HG02610 (cell line): ENCODE results near the gene RAB11FIP2.

Experiments
- ATAC-seq: cut with Tn5 transposase; IDR thresholded peaks from one replicate; pipeline ENCODE4 v1.9.1; 2021; ENCODE audit warnings: mild to moderate bottlenecking, moderate library complexity; ENCODE audit not compliant: unreplicated experiment

Gene RAB11FIP2

DNA sequence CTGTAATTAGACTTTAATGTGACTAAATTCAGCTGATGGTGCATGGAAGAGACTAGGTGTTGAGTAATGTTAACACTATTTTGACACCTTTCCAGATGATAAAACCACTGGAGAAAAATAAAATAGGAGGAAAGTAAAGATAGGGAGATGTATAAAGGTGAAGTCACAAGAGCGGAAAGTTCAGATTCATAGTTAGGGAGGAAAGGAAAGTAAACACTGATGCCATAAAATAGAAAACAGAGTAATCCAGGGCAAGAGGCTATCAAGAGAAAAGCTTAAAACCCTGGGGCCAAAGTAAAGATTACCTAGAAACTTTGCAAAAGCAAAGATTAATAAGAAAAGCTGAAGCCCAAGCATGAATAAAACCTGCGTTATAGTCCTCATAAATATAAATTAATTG, 62.8 kb downstream of the RAB11FIP2 start:
- no peak for ATAC-seq

DNA sequence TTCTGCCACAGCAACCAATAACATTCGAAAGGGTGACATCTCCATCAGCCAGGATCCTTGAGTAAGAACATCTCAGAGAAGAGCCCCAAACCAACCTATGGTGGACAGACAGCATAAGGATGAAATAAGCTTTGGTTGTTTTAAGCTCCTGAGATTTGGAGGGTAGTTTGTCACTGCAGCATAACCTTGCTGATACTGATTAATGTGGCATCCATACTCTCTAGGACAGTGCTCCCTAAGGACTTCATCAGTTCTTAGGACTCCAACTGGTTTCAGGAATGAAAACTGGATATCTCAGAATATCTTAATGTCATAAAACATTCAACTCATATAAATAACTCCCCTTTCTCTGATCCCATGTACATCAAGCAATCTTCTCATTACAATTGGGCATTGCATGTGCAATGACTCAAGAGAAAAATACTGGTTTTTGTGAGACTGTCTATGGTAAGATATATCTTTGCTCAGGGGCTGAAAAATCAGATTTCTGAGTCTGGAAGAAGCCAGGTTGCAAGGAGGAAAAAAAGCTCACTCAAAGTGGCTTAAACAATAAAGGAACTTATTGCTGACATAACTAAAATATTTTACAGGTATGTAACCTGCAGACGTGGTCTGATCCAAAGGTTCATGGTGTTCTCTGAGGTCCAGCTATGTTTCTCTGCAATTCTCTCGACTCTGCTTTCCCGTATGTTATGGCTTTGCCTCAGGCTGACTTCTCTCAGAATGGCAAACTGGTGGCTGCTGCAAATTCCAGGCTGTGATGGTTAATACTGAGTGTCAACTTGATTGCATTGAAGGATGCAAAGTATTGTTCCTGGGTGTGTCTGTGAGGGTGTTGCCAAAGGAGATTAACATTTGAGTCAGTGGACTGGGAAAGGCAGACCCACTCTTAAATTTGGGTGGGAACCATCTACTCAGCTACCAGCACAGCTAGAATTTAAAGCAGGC, 65.7 kb downstream of the RAB11FIP2 start:
- ATAC-seq = no peak

DNA sequence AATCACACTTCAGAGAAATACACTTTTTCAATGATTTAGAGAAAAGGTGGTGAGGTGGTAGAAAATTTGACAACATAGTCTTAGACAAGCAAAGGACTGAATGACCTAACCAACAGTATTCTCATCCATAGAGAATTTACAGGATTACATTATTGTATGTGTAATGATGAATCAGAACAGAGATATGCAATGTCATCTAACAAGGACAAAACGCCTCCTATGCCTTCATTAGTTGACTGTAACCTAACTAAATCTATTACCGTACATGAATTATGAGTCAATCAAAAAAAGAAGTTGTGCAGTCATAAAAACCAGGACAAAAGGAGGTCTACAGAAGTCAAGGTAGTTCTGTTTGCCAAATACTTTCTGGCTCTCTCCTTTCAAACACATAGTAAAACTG, 66.5 kb downstream of the RAB11FIP2 start:
- no peak for ATAC-seq

DNA sequence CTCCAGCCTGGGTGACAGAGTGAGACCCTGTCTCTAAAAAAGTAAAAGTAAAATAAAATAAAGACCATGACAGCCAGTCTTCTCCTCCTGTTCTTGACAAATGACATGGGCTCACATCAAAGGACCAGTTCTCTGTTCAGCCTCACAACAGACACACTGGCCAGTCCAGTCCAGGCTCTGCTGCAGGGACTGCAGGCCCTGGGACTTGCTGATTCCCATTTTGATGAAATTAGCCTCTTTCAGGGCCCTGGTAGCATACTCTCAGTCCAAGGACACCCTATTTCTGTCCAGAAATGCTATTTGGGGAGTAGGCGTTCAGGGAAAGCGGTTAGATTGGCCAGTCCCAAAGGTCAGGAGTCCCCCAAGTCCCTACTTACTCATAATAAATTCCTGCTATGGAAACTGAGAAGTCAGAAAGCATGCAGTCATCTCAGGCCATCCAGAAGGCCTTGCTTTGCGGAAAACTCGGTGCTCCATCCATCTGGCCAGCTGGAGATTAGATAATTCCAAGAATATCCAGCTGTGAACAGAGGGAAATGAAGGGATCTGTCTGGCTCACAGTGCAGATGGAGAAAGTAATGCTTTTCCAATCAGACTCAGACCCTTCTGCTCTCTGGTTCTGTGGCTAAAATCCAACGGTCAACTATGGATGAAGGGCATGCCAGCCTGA, 74.4 kb downstream of the RAB11FIP2 start:
- ATAC-seq = no peak

DNA sequence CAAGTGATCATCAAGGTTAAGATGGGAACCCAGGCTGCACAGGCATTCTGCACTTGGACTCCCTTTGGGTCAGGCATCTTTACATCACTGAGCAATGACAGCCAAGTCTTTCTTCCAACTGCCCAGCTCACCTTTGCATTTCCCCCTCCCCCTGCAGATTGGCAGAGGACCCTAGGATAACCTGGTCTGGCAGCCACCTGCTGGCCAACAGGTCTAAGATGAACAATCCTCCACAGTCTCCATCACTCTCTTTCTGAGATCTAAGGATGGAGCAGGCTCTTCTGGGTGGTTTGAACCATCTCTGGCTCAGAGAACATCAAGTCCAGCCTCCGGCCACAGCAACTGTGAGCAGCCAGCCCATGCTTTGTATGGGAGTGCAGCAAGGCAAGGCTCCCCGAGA, 75.8 kb downstream of the RAB11FIP2 start:
- no peak for ATAC-seq

DNA sequence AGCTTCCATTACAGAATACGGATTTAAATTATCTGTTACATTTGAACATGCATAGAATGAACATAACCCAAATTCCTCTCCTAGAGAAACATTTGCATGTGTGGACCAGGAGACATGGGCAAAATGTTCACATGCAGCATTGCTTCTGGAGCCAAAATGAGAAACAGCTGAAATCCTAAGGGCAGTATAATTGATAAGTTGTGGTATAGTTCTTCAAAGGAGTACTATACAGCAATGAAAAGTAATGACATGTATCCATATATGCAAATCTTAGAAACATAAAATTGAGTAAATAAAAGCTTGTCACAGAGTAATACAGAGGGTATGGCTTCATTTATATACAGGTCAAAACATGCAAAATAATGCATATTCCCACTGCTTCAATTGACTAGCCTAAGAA, 77.1 kb downstream of the RAB11FIP2 start:
- ATAC-seq = no peak

DNA sequence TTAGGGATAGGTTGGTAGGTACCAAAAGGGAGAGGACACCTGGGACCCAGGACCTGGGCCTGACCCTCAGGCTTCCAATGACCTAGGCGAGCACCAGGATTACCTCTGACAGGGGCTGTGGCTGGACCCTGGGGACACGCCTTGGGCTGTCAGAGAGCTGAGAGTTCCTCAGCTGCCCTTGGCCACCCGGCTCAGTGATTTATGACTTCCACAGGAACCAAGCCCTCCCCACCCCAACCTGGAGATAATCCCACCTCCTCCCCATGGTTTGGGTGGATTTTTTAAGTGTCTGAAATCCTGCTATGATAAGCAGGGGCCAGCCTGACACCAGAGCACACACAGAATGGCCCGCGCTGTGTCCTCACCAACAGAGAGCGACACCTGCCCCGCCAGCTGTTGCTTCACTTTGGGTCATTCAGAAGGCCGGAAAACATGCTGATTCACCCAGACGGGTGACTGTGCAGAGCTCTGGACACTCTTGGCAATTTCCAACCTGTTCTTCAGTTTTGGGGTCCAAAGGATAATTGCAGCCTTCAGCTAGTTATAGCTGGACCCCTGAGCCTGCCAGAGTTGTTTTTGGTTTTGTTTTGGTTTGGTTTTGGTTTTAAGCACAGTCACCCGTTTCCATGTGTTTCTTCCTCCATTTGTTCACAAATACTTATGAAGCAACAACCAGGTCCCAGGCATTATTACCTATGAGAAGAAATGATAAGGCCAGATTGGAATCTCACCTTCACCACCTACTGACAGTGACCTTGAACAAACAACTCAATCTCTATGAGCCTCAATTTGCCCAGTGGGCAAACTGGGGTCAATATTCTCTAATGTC, 78.2 kb downstream of the RAB11FIP2 start:
- ATAC-seq = no peak

DNA sequence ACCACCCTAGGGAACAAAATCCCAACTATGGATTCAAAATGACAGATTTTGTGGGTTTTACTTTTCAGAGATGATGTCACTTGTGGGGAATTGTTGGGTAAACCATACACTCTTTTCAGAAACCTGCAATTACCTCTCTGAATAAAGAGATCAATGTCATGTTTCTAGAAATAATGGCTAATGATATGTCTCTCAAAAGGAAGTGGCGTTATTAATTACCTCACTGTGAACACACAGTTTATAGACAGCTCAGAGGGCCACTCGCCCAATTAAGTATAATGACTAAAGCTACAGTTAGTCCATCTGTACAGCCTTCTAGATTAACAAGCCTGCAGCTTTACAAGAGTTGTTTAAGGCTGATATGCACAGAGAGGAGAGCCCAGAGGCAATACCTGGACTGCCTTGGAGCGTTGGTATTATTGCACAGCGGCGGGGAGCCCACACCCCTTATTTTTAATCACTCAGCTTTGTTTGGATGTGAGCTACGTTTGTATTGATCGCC, 79.5 kb downstream of the RAB11FIP2 start:
- ATAC-seq = no peak

DNA sequence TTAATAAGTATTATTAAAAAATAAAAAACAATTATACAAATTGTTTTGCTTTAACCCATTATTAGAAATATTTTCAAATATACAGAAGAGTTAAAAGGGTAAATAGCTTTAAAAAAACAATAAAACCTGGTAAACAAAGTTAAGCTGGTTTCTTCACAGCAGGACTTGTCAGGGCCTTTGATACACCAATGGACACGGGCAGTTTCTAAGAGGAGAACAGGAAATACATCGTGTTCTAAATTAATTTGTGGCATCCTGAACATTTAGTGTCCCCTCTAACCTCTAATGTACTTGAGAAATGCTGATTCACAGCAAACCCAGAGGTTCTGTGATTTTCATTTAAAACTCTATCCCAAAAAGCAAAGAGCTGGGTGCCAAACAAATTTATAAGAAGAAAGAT, 80.8 kb downstream of the RAB11FIP2 start:
- no peak for ATAC-seq

DNA sequence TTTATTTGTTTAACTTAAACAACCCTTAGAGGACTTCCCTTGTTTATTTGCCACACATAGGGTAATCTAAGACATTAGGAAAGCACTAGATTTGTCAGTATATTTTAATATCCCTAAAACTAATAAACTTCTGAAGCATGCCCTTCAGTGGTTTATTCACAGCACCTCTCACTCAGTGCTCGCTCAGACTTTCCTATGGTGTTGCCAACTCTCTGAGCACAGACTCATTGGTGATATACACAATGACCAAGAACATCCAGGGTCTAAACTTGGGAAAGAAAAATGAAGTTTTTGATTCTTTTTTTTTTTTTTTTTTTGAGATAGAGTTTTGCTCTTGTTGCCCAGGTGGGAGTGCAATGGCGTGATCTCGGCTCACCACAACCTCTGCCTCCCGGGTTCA, 82.2 kb downstream of the RAB11FIP2 start:
- ATAC-seq = no peak

DNA sequence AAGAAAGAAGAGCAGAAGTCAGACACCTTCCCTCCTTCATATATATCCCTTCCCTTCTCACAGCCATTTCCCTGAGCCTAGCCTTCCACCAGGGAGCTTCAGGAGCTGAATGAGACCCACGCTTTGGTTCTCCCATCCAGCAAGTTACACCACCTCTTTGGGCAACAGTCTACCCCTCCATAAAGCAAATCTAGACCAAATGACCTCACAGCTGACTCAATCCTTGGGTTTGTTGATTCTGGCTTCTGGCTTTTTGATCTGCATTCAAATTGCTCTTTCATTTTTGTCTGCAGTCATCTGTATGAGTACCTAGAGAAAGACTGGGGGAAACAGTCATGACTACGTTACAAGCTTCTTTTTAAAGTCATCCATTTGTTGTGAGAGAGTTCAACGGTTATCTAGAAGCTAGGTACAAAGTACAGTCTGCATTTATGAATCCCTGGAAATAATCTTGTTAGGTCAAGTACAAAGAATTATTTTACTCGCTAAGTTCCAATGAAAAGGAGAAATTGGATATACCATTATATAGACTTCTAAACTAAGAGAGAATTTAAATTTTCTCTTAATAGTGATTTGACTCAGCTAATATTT, 86.3 kb downstream of the RAB11FIP2 start:
- ATAC-seq = no peak

DNA sequence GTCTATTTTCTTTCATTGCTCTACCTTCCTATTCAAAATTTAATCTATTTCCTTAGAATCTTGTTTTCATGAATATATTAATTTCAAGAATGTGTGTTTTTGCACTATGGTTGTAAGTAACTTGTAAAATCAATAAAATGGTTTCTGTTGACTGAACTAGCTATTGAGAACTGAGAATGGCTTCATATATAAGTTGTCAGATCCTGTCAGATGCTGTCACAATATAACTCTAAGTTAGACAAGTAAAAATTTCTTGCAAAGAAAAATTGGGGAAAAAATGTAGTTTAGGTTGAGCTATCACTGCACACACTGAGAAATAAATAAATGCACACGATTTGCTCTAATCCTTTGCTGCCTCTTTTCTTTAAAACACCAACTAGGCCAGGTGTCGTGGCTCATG, 89.8 kb downstream of the RAB11FIP2 start:
- ATAC-seq = no peak

DNA sequence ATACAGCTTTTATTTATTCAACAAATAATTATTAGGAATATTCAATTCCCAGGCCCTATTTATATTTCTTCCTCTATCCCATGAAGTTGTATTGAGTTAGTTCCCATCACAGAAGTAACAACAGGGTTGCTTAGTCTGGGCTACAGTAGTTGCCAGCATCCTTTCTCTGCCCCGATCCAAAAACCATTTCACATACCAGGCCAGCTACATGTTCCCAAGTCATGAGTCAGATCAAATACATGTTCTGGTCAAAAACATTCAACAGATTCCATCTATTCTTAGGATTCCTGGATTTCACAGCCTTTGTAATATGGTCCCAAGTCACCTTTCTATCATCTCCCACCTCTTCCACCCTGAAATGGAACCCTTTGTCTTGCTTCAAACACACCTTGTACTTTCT, 91.6 kb downstream of the RAB11FIP2 start:
- ATAC-seq = no peak
